Measurements from ENCODE around the gene CD300LB.
"Not testable (repeated sequence)": the region's sequence is repeated elsewhere in the genome, so short reads cannot be mapped to it uniquely, and the experiment has no call there.

The CD300LB gene

GRCh38 chr17:74531231-74531761 is at the start of gene CD300LB:
Gene CD300LB, minus strand, starts transcription at chr17:74531475. Its CDS starts 125 bp downstream, at chr17:74531350.
- TF ChIP-seq CTCF (IDR thresholded peaks at IDR 0.05) = no peak
- Histone ChIP-seq H3K4me3 (no peak within 1 kb of the TSS), H3K27ac (peak within 1 kb of the TSS in 1 of 2 donors; percentile 8)
- peak; percentile 68 for DNase-seq (ENCODE audit: low spot score)

- no peak for TF ChIP-seq CTCF (IDR thresholded peaks at IDR 0.05)
- Histone ChIP-seq H3K4me3 (no peak overlapping the region), H3K27ac (no peak overlapping the region)
- no peak for DNase-seq (ENCODE audit: low spot score)
Observed at GRCh38 chr17:74579900-74580299, 48.6 kb upstream of the CD300LB start.

GRCh38 chr17:74578979-74579378 is 47.7 kb upstream of the CD300LB start:
- no peak overlapping the region for H3K27ac ChIP-seq
- no peak overlapping the region for H3K4me3 ChIP-seq
- no peak for TF ChIP-seq CTCF (IDR thresholded peaks at IDR 0.05)
- no peak for DNase-seq (ENCODE audit: low spot score)

GRCh38 chr17:74574489-74575142 is 43.3 kb upstream of the CD300LB start:
- no peak overlapping the region for H3K27ac ChIP-seq
- H3K4me3 ChIP-seq = no peak overlapping the region
- DNase-seq (ENCODE audit: low spot score) = no peak
- no peak for TF ChIP-seq CTCF (IDR thresholded peaks at IDR 0.05)

- not testable (repeated sequence) for H3K27ac ChIP-seq; DNase-seq (ENCODE audit: low spot score); H3K4me3 ChIP-seq
Observed at GRCh38 chr17:74573635-74574034, 42.4 kb upstream of the CD300LB start.

- Histone ChIP-seq H3K27ac (no peak overlapping the region), H3K4me3 (no peak overlapping the region)
- no peak for TF ChIP-seq CTCF (IDR thresholded peaks at IDR 0.05)
- DNase-seq (ENCODE audit: low spot score) = no peak
Observed at GRCh38 chr17:74573169-74573568, 41.9 kb upstream of the CD300LB start.

GRCh38 chr17:74571621-74572270 is 40.5 kb upstream of the CD300LB start:
- H3K27ac ChIP-seq = no peak overlapping the region
- no peak for DNase-seq (ENCODE audit: low spot score)
- no peak for TF ChIP-seq CTCF (IDR thresholded peaks at IDR 0.05)
- no peak overlapping the region for H3K4me3 ChIP-seq
